Left lung (tissue), 10 donors: ENCODE results near the gene AP1G2. TPM values are rescaled to one million over a fixed set of nuclear protein-coding genes. Genes with fewer than 3 reads are reported as not detected.

Experiments
- ATAC-seq: fragments of 200-7000 bp; cut with Tn5 transposase; one replicate; pipeline ENCODE4 v1.9.1; 2020; ENCODE audit warnings: moderate library complexity
- DNase-seq, 4 donors: peaks; one replicate each; pipeline ENCODE4 v3.0.0-alpha.2; 2013 to 2020
- H3K27ac ChIP-seq, 2 donors: fragments of 200-600 bp; sonication (generic) in 1 of 2; one replicate each; pipeline versions ENCODE4 v1.5.0 to v1.8.0; 2020 to 2021
- H3K27me3 ChIP-seq, 2 donors: fragments of 200-600 bp; sonication (generic) in 1 of 2; one replicate each; pipeline versions ENCODE4 v1.5.0 to v1.8.0; 2020 to 2021
- H3K36me3 ChIP-seq, 2 donors: fragments of 200-600 bp; sonication (generic) in 1 of 2; one replicate each; pipeline versions ENCODE4 v1.5.0 to v1.8.0; 2020 to 2021
- H3K4me1 ChIP-seq, 2 donors: fragments of 200-600 bp; one replicate each; pipeline ENCODE4 v1.8.0; 2021
- H3K4me3 ChIP-seq, 2 donors: fragments of 200-600 bp; sonication (generic) in 1 of 2; one replicate each; pipeline versions ENCODE4 v1.5.0 to v1.8.0; 2020 to 2021; ENCODE audit warnings: mild to moderate bottlenecking in 1 of 2
- H3K9me3 ChIP-seq, 2 donors: fragments of 200-600 bp; sonication (generic) in 1 of 2; one replicate each; pipeline versions ENCODE4 v1.5.0 to v1.8.0; 2020 to 2021
- CTCF ChIP-seq, 2 donors: fragments of 200-600 bp; sonication (generic) in 1 of 2; IDR thresholded peaks; one replicate each; pipeline versions ENCODE4 v1.5.0 to v1.8.0; 2021; ENCODE audit warnings: antibody characterized with exemption in 2 of 2
- intact Hi-C, 2 donors: fragments of 100-400 bp; cut with DNase I; formaldehyde crosslinking; loops; one replicate each; pipeline versions ENCODE4 v1.11.2 to v1.14.2; 2022
- polyA plus RNA-seq, 6 donors: library from polyadenylated mRNA; unstranded; fragments of 120-200 nt; gene quantifications; one replicate each; pipeline ENCODE4 v1.2.1, GENCODE V29; 2013; ENCODE audit not compliant: insufficient read length in 6 of 6
- total RNA-seq, 2 donors: library from RNA; stranded (reverse); fragmentation: NEBNext Ultra II Directional; extraction: Animal tissue kit (Norgen Biotek cat#: 25700); gene quantifications; one replicate each; pipeline ENCODE4 v1.2.1, GENCODE V29; 2021
- donor health status: DM: no; HTN: yes; CAD: no.
- donor health status: DM: no; HTN: no; CAD: no.

Gene AP1G2
- total and polyA plus RNA-seq, 8 donors, result 60.6 to 121 (median 93.3) TPM

- no peak for ATAC-seq
- Histone ChIP-seq H3K36me3 (no peaks in the 10 kb centered on the region), H3K4me1 (peaks cover 0 to 7% of the 10 kb centered on the region in 2 donors), H3K27me3 (no peaks in the 10 kb centered on the region), H3K4me3 (no peak overlapping the region), H3K27ac (no peak overlapping the region), H3K9me3 (no peaks in the 10 kb centered on the region)
- TF ChIP-seq CTCF (IDR thresholded peaks at IDR 0.05), result no peak
- no peak for DNase-seq
- intact Hi-C loops, result no loop called here
Observed at GRCh38 chr14:23517650-23518326, 49.8 kb downstream of the AP1G2 start.

- Histone ChIP-seq H3K27ac (no peak overlapping the region), H3K4me1 (no peaks in the 10 kb centered on the region), H3K36me3 (no peaks in the 10 kb centered on the region), H3K27me3 (no peaks in the 10 kb centered on the region), H3K9me3 (no peaks in the 10 kb centered on the region), H3K4me3 (no peak overlapping the region)
- intact Hi-C loops, result no loop called here
- no peak for TF ChIP-seq CTCF (IDR thresholded peaks at IDR 0.05)
- DNase-seq (no peak), ATAC-seq (no peak)
Observed at GRCh38 chr14:23514644-23514957, 53.0 kb downstream of the AP1G2 start.

- no peak overlapping the region for H3K4me3 ChIP-seq
- H3K27ac ChIP-seq, result no peak overlapping the region
- no peaks in the 10 kb centered on the region for H3K9me3 ChIP-seq
- no peak for ATAC-seq
- no peaks in the 10 kb centered on the region for H3K27me3 ChIP-seq
- H3K4me1 ChIP-seq, result no peaks in the 10 kb centered on the region
- intact Hi-C loops, result no loop called here
- no peak for TF ChIP-seq CTCF (IDR thresholded peaks at IDR 0.05)
- DNase-seq, result no peak
- H3K36me3 ChIP-seq, result no peaks in the 10 kb centered on the region
Observed at GRCh38 chr14:23513818-23514643, 53.6 kb downstream of the AP1G2 start.

GRCh38 chr14:23513005-23513817 lies 54.4 kb downstream of the AP1G2 start:
- Histone ChIP-seq H3K27me3 (no peaks in the 10 kb centered on the region), H3K9me3 (no peaks in the 10 kb centered on the region), H3K4me1 (no peaks in the 10 kb centered on the region), H3K36me3 (no peaks in the 10 kb centered on the region), H3K4me3 (no peak overlapping the region), H3K27ac (no peak overlapping the region)
- no peak for TF ChIP-seq CTCF (IDR thresholded peaks at IDR 0.05)
- no peak for DNase-seq
- intact Hi-C loops, result no loop called here
- ATAC-seq, result no peak

- H3K4me1 ChIP-seq, result no peaks in the 10 kb centered on the region
- intact Hi-C loops, result no loop called here
Observed at GRCh38 chr14:23512156-23512555, 55.4 kb downstream of the AP1G2 start.

More at GRCh38 chr14:23512156-23512555, 55.4 kb downstream of the AP1G2 start:
- Histone ChIP-seq H3K27ac (no peak overlapping the region), H3K4me3 (no peak overlapping the region), H3K9me3 (no peaks in the 10 kb centered on the region), H3K36me3 (no peaks in the 10 kb centered on the region), H3K27me3 (no peaks in the 10 kb centered on the region)
- ATAC-seq (no peak), DNase-seq (no peak)
- no peak for TF ChIP-seq CTCF (IDR thresholded peaks at IDR 0.05)
